ENCODE results near the gene CDKL4. TPM values are rescaled to one million over a fixed set of nuclear protein-coding genes. Genes with fewer than 3 reads are reported as not detected.

Gene CDKL4
- total and polyA plus RNA-seq, 2 of the 13 experiments (the other 11 are each of a cell fraction or from before 2014, with no cell fraction given), result 0.29 to 0.50 TPM

GRCh38 chr2:39150890-39151497 lies 92.8 kb downstream of the CDKL4 start (continued):
- 0 out of 2 replicates have a peak, but pooled peaks have one; percentile 17 for TF ChIP-seq CTCF (CRISPR knock-in tag; IDR thresholded peaks at IDR 0.05)
- TF ChIP-seq MTA3 (CRISPR knock-in tag; IDR thresholded peaks at IDR 0.05), result no peak
- peak; percentile 88 for TF ChIP-seq PITX1 (CRISPR knock-in tag; IDR thresholded peaks at IDR 0.05)
- TF ChIP-seq ZNF576 (CRISPR knock-in tag; IDR thresholded peaks at IDR 0.05), result 0 out of 2 replicates have a peak, but pooled peaks have one; percentile 75
- no peak for TF ChIP-seq ZFP62 (CRISPR knock-in tag; IDR thresholded peaks at IDR 0.05)
- TF ChIP-seq ZNF891 (CRISPR knock-in tag; IDR thresholded peaks at IDR 0.05), result no peak
- TF ChIP-seq NKX3-1 (CRISPR knock-in tag; IDR thresholded peaks at IDR 0.05), result no peak
- no peak for TF ChIP-seq RNF2 (conservative IDR thresholded peaks at IDR 0.05; ENCODE audit: low read depth)
- TF ChIP-seq BHLHE40 (IDR thresholded peaks at IDR 0.05; ENCODE audit: low read length), result peak; percentile 54; the same call in 1 of the 2 replicates
- TF ChIP-seq CREBL2 (CRISPR knock-in tag; IDR thresholded peaks at IDR 0.05; ENCODE audit: borderline replicate concordance), result no peak
- TF ChIP-seq RERE (CRISPR knock-in tag; IDR thresholded peaks at IDR 0.05; ENCODE audit: low read depth), result peak; percentile 86; the same call in 1 of the 2 replicates
- no peak for TF ChIP-seq THAP7 (CRISPR knock-in tag; IDR thresholded peaks at IDR 0.05)
- TF ChIP-seq TFDP1 (CRISPR knock-in tag; IDR thresholded peaks at IDR 0.05; ENCODE audit: borderline replicate concordance), result no peak
- TF ChIP-seq ZNF333 (CRISPR knock-in tag; IDR thresholded peaks at IDR 0.05; ENCODE audit: borderline replicate concordance), result no peak
- TF ChIP-seq PHF8 (CRISPR knock-in tag; IDR thresholded peaks at IDR 0.05), result 0 out of 2 replicates have a peak, but pooled peaks have one; percentile 21
- no peak for TF ChIP-seq SP1 (IDR thresholded peaks at IDR 0.05)
- TF ChIP-seq SP1 (CRISPR knock-in tag; IDR thresholded peaks at IDR 0.05), result no peak
- TF ChIP-seq MTA1 (CRISPR knock-in tag; IDR thresholded peaks at IDR 0.05; ENCODE audit: borderline replicate concordance), result no peak; the same call in 1 of the 2 replicates
- no peak for TF ChIP-seq ZBTB33 (CRISPR knock-in tag; IDR thresholded peaks at IDR 0.05)

Data from HepG2 (cell line).